ENCODE results near the gene CFAP52.

Gene CFAP52

DNA sequence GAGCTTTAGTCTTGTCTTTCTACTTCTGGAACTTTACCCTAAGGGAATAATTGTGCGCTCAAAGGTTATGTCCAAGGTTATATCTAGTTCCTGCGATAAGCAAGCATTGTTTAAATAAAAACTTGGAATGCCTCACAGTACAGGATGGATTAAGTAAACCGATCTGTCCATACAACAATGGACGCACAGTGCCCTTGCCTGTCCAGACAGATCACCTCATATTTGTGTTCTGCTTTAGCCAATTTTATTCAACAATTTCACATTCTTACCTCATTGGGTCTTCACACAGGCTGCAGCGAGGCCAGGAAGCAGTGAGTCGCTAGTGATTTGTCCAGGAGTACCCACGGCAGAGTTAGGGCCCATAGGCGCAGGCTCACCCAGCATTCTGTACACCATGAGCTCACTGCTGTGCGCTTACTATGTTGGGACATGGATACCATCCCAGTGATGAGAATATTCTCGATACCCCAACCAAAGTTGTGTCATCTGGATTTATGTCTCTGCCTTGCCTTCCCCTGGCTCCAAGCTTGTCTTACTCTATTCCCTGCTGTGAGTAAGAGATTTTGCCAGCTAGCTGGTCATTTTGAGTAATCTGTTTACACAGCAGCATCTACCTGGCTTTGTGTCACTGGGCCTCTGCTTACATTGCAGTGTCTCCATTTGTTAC is 108.6 kb downstream of the CFAP52 start:
- in situ Hi-C loops (cut with MboI; ENCODE audit: low sequenced_read_pairs), result no loop called here
